Activated CD4-positive, alpha-beta T cell treated with anti-CD3 and anti-CD28 coated beads for 36 hours (primary cell): ENCODE results near the gene RNLS. TPM values are rescaled to one million over a fixed set of nuclear protein-coding genes. Genes with fewer than 3 reads are reported as not detected.

Source experiments
- ATAC-seq: fragments of 200-7000 bp; cut with Tn5 transposase; one replicate; pipeline ENCODE4 v1.10.0; 2021; ENCODE audit warnings: mild to moderate bottlenecking, moderate library complexity
- CTCF ChIA-PET: fragments of 350-600 bp; sonication (Branson Sonifier 250); formaldehyde crosslinking; loops from one replicate; lab custom pipeline; 2021; ENCODE audit warnings: antibody characterized with exemption; lab: Charles Lee
- POLR2A ChIA-PET: fragments of 350-600 bp; sonication (Branson Sonifier 250); formaldehyde crosslinking; loops from one replicate; lab custom pipeline; 2021; ENCODE audit warnings: antibody characterized with exemption, inconsistent platforms; lab: Charles Lee
- DNase-seq: peaks from one replicate; pipeline ENCODE4 v3.0.0-alpha.2; 2020
- H3K27ac Mint-ChIP-seq: one replicate; pipeline ENCODE4 v1.8.0; 2021; ENCODE audit warnings: mixed read lengths
- H3K27me3 Mint-ChIP-seq: one replicate; pipeline ENCODE4 v1.8.0; 2021; ENCODE audit warnings: mixed read lengths
- H3K36me3 Mint-ChIP-seq: one replicate; pipeline ENCODE4 v1.8.0; 2021; ENCODE audit warnings: low read depth, mixed read lengths
- H3K4me1 Mint-ChIP-seq: one replicate; pipeline ENCODE4 v1.8.0; 2021; ENCODE audit warnings: mixed read lengths
- H3K4me3 Mint-ChIP-seq: one replicate; pipeline ENCODE4 v1.8.0; 2021; ENCODE audit warnings: mild to moderate bottlenecking, moderate library complexity, mixed read lengths
- H3K9me3 Mint-ChIP-seq: one replicate; pipeline ENCODE4 v1.8.0; 2021; ENCODE audit warnings: low read depth, mixed read lengths
- intact Hi-C, 2 experiments: fragments of 100-400 bp; cut with DNase I in 1 of 2; cut with micrococcal nuclease in 1 of 2; formaldehyde crosslinking; loops; one replicate each; pipeline versions ENCODE4 v1.14.2 to v1.15.1; 2022 to 2024; cut with DNase I, micrococcal nuclease
- total RNA-seq, 2 experiments: library from RNA; stranded (reverse); gene quantifications; one replicate each; pipeline ENCODE4 v1.2.3, GENCODE V29; 2021

RNLS gene
- total RNA-seq, 2 experiments from 2014 or later, result 4.3 to 4.4 TPM

DNA sequence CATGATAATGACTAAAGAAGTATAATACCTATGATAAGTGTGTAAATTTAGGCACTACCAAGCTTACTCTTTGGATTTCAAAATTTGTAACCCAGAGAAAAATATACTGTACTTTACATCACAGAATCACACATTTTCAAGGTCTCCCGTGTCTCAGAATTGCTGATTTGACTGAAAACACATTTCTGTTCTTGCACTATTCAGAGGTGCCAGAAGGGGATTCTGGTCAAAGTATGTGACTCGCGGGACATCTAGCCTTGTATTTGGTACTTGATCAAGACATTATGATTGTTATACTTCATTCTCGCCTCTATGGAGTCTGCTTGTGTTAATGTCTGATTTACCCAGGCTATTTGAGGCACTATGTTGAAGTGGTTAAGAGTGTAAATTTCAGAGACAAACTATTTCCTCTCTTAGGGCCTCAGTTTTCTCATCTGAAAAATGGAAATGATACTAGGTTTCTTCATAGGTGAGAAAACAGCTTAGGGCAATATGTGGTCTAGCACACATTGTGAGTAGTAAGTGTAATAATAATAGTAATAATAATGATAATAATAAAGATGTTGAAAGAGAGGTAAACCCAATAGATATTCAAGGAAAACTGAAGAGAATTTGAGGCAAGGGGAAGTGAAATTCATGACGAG is 320.4 kb downstream of the RNLS start:
- DNase-seq (no peak), ATAC-seq (no peak)
- Mint-ChIP-seq H3K9me3 (no peaks in the 10 kb centered on the region), H3K4me3 (no peak overlapping the region), H3K27ac (no peak overlapping the region), H3K4me1 (peaks cover 5% of the 10 kb centered on the region), H3K36me3 (no peaks in the 10 kb centered on the region), H3K27me3 (no peaks in the 10 kb centered on the region)
- CTCF ChIA-PET, result no interaction called here
- intact Hi-C loops, result no loop called here
- POLR2A ChIA-PET, result no interaction called here

GRCh38 chr10:88261152-88261551 is 322.0 kb downstream of the RNLS start:
- ChIA-PET CTCF (interaction anchor here (0.7 kb wide), 1 partner anchor 61 kb away, joined by 3 read pairs; no protein-coding TSS in a partner anchor), POLR2A (no interaction called here)
- DNase-seq (no peak), ATAC-seq (no peak)
- no peak overlapping the region for H3K4me3 Mint-ChIP-seq
- intact Hi-C loops, result no loop called here
- no peak overlapping the region for H3K27ac Mint-ChIP-seq
- H3K4me1 Mint-ChIP-seq, result no peaks in the 10 kb centered on the region
- H3K27me3 Mint-ChIP-seq, result no peaks in the 10 kb centered on the region
- no peaks in the 10 kb centered on the region for H3K36me3 Mint-ChIP-seq
- H3K9me3 Mint-ChIP-seq, result no peaks in the 10 kb centered on the region

- no peaks in the 10 kb centered on the region for H3K4me1 Mint-ChIP-seq
- no peak overlapping the region for H3K4me3 Mint-ChIP-seq
- no peaks in the 10 kb centered on the region for H3K36me3 Mint-ChIP-seq
- DNase-seq, result no peak
- ATAC-seq, result no peak
- H3K27me3 Mint-ChIP-seq, result no peaks in the 10 kb centered on the region
- intact Hi-C loops, result no loop called here
- no peaks in the 10 kb centered on the region for H3K9me3 Mint-ChIP-seq
- CTCF ChIA-PET, result interaction anchor here (0.7 kb wide), 1 partner anchor 60 kb away, joined by 3 read pairs; no protein-coding TSS in a partner anchor
- POLR2A ChIA-PET, result no interaction called here
- H3K27ac Mint-ChIP-seq, result no peak overlapping the region
Observed at GRCh38 chr10:88260329-88261051, 322.6 kb downstream of the RNLS start.

DNA sequence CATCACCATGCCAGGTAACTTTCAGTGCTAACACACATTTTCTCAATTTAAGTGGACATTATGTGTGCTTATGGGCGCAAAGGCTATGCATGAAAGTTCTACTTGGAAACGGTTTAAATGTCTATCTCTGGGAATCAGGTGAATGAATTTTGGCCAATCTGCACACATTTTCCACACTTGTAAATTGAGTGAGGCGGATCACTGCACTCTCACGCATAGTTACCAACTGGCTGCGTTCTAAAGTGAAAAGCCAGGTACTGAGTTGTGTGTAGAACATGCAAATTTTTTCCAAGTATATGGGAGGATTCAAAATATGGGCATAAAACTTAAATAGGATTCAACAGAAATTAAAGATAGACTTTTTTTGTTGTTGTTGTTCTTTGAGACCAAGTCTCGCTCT is 323.7 kb downstream of the RNLS start:
- Mint-ChIP-seq H3K9me3 (no peaks in the 10 kb centered on the region), H3K4me1 (no peaks in the 10 kb centered on the region), H3K27ac (no peak overlapping the region), H3K27me3 (no peaks in the 10 kb centered on the region), H3K4me3 (no peak overlapping the region), H3K36me3 (no peaks in the 10 kb centered on the region)
- CTCF ChIA-PET, result no interaction called here
- intact Hi-C loops, result no loop called here
- DNase-seq (no peak), ATAC-seq (no peak)
- POLR2A ChIA-PET, result no interaction called here

DNA sequence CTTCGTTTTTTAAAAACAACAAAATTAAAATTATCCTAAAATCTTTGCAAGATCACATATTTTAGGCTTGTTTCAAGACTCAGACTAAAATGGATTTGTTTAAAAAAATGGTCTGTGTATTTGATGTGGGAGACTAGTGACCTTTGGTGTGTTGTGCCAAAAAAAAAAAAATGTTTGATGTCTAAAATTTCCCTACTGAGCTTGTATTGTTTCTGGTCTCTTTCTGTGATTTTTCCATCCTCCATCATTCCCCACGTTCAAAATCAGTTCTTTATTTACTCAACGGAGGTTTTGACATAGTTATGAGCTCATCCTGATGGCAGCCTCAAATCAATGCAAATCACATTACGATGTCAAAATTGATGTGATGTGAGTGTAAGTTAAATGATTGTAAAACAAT is 326.2 kb downstream of the RNLS start:
- no peak overlapping the region for H3K27ac Mint-ChIP-seq
- POLR2A ChIA-PET, result no interaction called here
- intact Hi-C loops, result no loop called here

DNA sequence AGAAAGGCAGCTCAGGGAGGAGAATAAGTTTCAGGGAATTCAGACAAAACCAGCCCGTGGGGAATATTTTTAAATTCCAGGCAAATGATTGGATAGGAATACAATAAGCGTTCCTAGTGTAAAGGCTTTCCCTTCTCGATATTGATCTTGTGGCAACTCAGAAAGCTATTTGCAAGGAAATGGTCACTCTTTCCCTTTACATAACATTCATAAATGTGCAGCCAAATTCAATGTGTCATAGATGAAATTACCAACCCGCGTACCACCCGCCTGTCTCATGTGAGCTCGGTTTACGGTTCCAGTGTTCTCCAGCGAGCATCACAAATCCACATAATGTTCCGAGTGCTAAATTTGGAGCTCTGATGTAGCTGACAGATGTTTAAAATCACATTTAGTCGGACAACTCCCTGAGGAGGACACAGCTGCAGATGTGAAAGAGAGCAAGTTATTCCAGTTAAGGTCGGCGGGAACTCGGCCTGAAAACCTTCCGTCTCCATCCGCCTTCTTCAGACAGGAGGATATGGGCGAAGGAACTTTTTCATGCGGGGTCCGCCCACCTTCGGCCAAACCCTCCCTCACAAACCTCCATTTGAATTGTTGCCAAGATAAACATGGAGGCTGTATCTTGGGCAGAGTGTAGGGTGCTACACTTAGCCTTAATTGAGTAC is 327.0 kb downstream of the RNLS start:
- CTCF ChIA-PET, result no interaction called here
- Mint-ChIP-seq H3K4me3 (no peak overlapping the region), H3K9me3 (no peaks in the 10 kb centered on the region), H3K4me1 (peaks cover 4% of the 10 kb centered on the region), H3K27ac (no peak overlapping the region), H3K27me3 (no peaks in the 10 kb centered on the region), H3K36me3 (no peaks in the 10 kb centered on the region)
- POLR2A ChIA-PET, result no interaction called here
- DNase-seq, result no peak
- ATAC-seq, result no peak
- intact Hi-C loops, result no loop called here

More for the DNA sequence above, 326.2 kb downstream of the RNLS start:
- CTCF ChIA-PET, result interaction anchor here (0.5 kb wide), 1 partner anchor 37 kb away, joined by 3 read pairs; no protein-coding TSS in a partner anchor
- DNase-seq (no peak), ATAC-seq (no peak)
- Mint-ChIP-seq H3K4me3 (no peak overlapping the region), H3K36me3 (no peaks in the 10 kb centered on the region), H3K9me3 (no peaks in the 10 kb centered on the region), H3K4me1 (peaks cover 4% of the 10 kb centered on the region), H3K27me3 (no peaks in the 10 kb centered on the region)

DNA sequence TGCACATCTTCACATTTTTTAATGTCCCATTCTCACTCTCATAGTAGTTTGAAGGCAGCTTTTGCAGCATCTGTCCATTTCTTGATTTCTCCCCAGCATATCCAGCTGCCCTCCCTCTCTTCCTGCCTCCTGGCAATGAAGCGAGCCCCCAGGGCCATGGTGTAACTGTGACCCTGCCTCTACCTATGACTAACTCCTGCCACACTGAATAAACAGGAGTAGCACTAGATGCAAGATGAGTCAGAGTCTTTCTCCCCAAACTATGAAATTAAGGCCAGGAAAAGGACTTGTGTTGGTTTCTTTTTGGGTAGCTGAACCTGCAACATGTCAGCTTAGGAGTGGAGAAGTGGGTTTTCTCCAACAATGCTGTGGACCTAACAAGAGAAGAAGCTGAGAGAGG is 329.0 kb downstream of the RNLS start:
- no peak overlapping the region for H3K4me3 Mint-ChIP-seq
- ChIA-PET CTCF (no interaction called here), POLR2A (no interaction called here)
- no peaks in the 10 kb centered on the region for H3K27me3 Mint-ChIP-seq
- H3K27ac Mint-ChIP-seq, result no peak overlapping the region
- no peaks in the 10 kb centered on the region for H3K36me3 Mint-ChIP-seq
- DNase-seq, result peak; percentile 17
- intact Hi-C loops, result no loop called here
- no peaks in the 10 kb centered on the region for H3K9me3 Mint-ChIP-seq
- H3K4me1 Mint-ChIP-seq, result peaks cover 4% of the 10 kb centered on the region
- ATAC-seq, result peak; percentile 87

DNA sequence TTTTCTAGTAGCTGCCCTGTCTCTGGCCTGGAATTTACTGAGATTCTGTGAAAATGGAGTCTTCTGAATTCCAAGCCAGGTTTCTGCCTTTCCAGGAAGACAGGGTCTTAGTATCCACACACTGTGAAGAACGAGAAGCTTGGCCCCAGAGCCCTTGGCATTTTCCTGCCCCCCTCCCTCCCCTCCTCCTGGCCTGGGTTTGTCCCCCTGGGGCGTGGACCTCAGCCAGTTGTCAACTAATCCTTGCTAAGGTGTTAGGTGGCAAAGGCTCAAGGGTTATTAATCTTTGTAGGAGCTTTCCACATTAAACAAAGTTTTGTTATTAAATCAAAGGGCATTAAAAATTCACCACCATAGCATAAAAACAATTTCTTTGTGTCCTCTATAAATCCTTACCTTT is 329.5 kb downstream of the RNLS start:
- Mint-ChIP-seq H3K27ac (no peak overlapping the region), H3K4me3 (no peak overlapping the region), H3K36me3 (no peaks in the 10 kb centered on the region), H3K9me3 (no peaks in the 10 kb centered on the region), H3K27me3 (no peaks in the 10 kb centered on the region), H3K4me1 (peaks cover 4% of the 10 kb centered on the region)
- ChIA-PET CTCF (interaction anchor here (0.6 kb wide), 1 partner anchor 184 kb away, joined by 3 read pairs; no protein-coding TSS in a partner anchor), POLR2A (no interaction called here)
- intact Hi-C loops, result no loop called here
- DNase-seq (no peak), ATAC-seq (no peak)

DNA sequence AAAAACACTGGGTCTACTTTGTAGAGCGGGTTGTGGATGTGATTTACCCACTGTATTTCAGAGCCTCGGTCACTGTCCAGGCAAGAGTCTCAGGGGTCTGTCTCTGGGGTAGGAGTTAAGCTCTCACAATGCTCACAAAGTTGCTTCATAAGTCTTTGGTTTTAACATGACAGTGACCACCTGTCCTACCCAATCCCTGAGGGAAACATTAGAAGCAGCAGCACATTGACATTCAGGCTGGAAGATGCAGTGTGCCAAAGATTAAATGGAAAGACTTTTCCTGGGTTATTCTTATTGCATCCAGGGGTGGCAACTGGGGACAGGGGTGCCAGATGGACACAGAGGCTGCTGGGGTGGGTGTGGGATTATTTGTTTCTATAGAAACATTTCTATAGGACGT is 330.0 kb downstream of the RNLS start:
- intact Hi-C loops, result no loop called here
- no peaks in the 10 kb centered on the region for H3K9me3 Mint-ChIP-seq
- H3K27ac Mint-ChIP-seq, result no peak overlapping the region
- CTCF ChIA-PET, result interaction anchor here (0.6 kb wide), 1 partner anchor 185 kb away, joined by 3 read pairs; no protein-coding TSS in a partner anchor
- ATAC-seq (no peak), DNase-seq (no peak)
- peaks cover 4% of the 10 kb centered on the region for H3K4me1 Mint-ChIP-seq
- POLR2A ChIA-PET, result no interaction called here
- no peak overlapping the region for H3K4me3 Mint-ChIP-seq
- no peaks in the 10 kb centered on the region for H3K27me3 Mint-ChIP-seq
- no peaks in the 10 kb centered on the region for H3K36me3 Mint-ChIP-seq

- Mint-ChIP-seq H3K27ac (no peak overlapping the region), H3K36me3 (no peaks in the 10 kb centered on the region), H3K4me3 (no peak overlapping the region), H3K27me3 (peaks cover 4% of the 10 kb centered on the region), H3K9me3 (no peaks in the 10 kb centered on the region), H3K4me1 (peaks cover 11% of the 10 kb centered on the region)
- ChIA-PET POLR2A (no interaction called here), CTCF (no interaction called here)
- no peak for ATAC-seq
- DNase-seq, result no peak
- intact Hi-C loops, result no loop called here
Observed at GRCh38 chr10:88249450-88249849, 333.7 kb downstream of the RNLS start.

GRCh38 chr10:88246675-88247074 is 336.4 kb downstream of the RNLS start:
- no peaks in the 10 kb centered on the region for H3K36me3 Mint-ChIP-seq
- intact Hi-C loops, result no loop called here
- ChIA-PET POLR2A (no interaction called here), CTCF (no interaction called here)
- ATAC-seq (no peak), DNase-seq (no peak)
- no peaks in the 10 kb centered on the region for H3K9me3 Mint-ChIP-seq
- no peak overlapping the region for H3K27ac Mint-ChIP-seq
- H3K27me3 Mint-ChIP-seq, result peaks cover 4% of the 10 kb centered on the region
- peaks cover 6% of the 10 kb centered on the region for H3K4me1 Mint-ChIP-seq
- H3K4me3 Mint-ChIP-seq, result no peak overlapping the region
